ENCODE data around the gene KIAA1671.

- no peak for TF ChIP-seq POLR2A (IDR thresholded peaks at IDR 0.05)
- TF ChIP-seq CTCF (IDR thresholded peaks at IDR 0.05), result no peak
- no peak for TF ChIP-seq EP300 (IDR thresholded peaks at IDR 0.05)
Measured at GRCh38 chr22:25167834-25168601, 215.5 kb downstream of the KIAA1671 start.

Measured in gastroesophageal sphincter (tissue), 3 donors.